Caco-2 (cell line): ENCODE data around the gene PTTG2. TPM values are rescaled to one million over a fixed set of nuclear protein-coding genes. Genes with fewer than 3 reads are reported as not detected.

ENCODE experiments used
- BruUV-seq: library from RNA; stranded (reverse); fragments of 400-500 nt; replicated peaks from 2 replicates; lab custom pipeline; 2021; lab: Mats Ljungman, UMichigan
- CTCF ChIA-PET: fragments of 300-600 bp; sonication (Branson Sonifier 250); formaldehyde crosslinking; loops from one replicate; lab custom pipeline; 2022; ENCODE audit warnings: antibody characterized with exemption; lab: Charles Lee
- POLR2A ChIA-PET: fragments of 300-600 bp; sonication (Branson Sonifier 250); formaldehyde crosslinking; loops from one replicate; lab custom pipeline; 2022; ENCODE audit warnings: antibody characterized with exemption; lab: Charles Lee
- DNase-seq, 2 experiments: peaks; one replicate each; pipeline versions ENCODE4 v3.0.0 to v3.0.0-alpha.2; 2020 to 2022
- H3K27me3 ChIP-seq: replicated peaks from 2 replicates; pipeline ENCODE4 v1.6.0; 2011; ENCODE audit warnings: low read length; ENCODE audit not compliant: control insufficient read depth, insufficient read depth
- H3K36me3 ChIP-seq: 2 replicates; pipeline ENCODE4 v1.5.1; 2011; ENCODE audit warnings: low read length; ENCODE audit not compliant: control insufficient read depth, insufficient read depth
- H3K4me1 ChIP-seq: fragments of 250-450 bp; sonication (Bioruptor Pico); 2 replicates; pipeline ENCODE4 v1.5.1; 2020; ENCODE audit warnings: mild to moderate bottlenecking
- H3K4me3 ChIP-seq: 2 replicates; pipeline ENCODE4 v1.5.1; 2011; ENCODE audit warnings: low read depth, mild to moderate bottlenecking, control low read depth, low read length
- H3K9me3 ChIP-seq: fragments of 250-450 bp; sonication (Bioruptor Pico); 2 replicates; pipeline ENCODE4 v1.5.1; 2020; ENCODE audit warnings: mild to moderate bottlenecking, moderate library complexity
- H3K27ac Mint-ChIP-seq: one replicate; pipeline ENCODE4 v1.8.0; 2022; ENCODE audit warnings: mixed read lengths; ENCODE audit not compliant: unreplicated experiment
- H3K27me3 Mint-ChIP-seq: one replicate; pipeline ENCODE4 v1.8.0; 2022; ENCODE audit warnings: mixed read lengths; ENCODE audit not compliant: insufficient read depth, unreplicated experiment
- H3K36me3 Mint-ChIP-seq: one replicate; pipeline ENCODE4 v1.8.0; 2022; ENCODE audit warnings: mild to moderate bottlenecking, mixed read lengths; ENCODE audit not compliant: insufficient read depth, unreplicated experiment
- H3K4me1 Mint-ChIP-seq: one replicate; pipeline ENCODE4 v1.8.0; 2022; ENCODE audit warnings: low read depth, mixed read lengths; ENCODE audit not compliant: unreplicated experiment
- H3K4me3 Mint-ChIP-seq: one replicate; pipeline ENCODE4 v1.8.0; 2022; ENCODE audit warnings: mild to moderate bottlenecking, moderate library complexity, mixed read lengths; ENCODE audit not compliant: unreplicated experiment
- H3K9me3 Mint-ChIP-seq: one replicate; pipeline ENCODE4 v1.8.0; 2022; ENCODE audit warnings: mixed read lengths; ENCODE audit not compliant: unreplicated experiment
- CTCF ChIP-seq, 2 experiments: fragments of 200-600 bp in 1 of 2; IDR thresholded peaks; 1 replicate in 1 of 2; 2 replicates in 1 of 2; pipeline versions ENCODE4 v1.5.1 to v1.8.0; 2011 to 2022; ENCODE audit warnings: antibody characterized with exemption in 1 of 2, control low read depth in 1 of 2, inconsistent platforms in 1 of 2, low read depth in 1 of 2, low read length in 1 of 2, mild to moderate bottlenecking in 1 of 2, moderate library complexity in 1 of 2; ENCODE audit not compliant: insufficient read depth in 1 of 2, severe bottlenecking in 1 of 2, unreplicated experiment in 1 of 2
- intact Hi-C: fragments of 100-400 bp; cut with micrococcal nuclease; formaldehyde crosslinking; loops from one replicate; pipeline ENCODE4 v1.10.0; 2022; ENCODE audit not compliant: unreplicated experiment
- total RNA-seq: library from RNA; stranded (reverse); gene quantifications from 2 replicates; pipeline ENCODE4 v1.2.3, GENCODE V29; 2022

PTTG2 gene
- total RNA-seq, 1 experiment from 2014 or later = not detected

- intact Hi-C loops = no loop called here
- H3K27ac Mint-ChIP-seq = no peak overlapping the region
- H3K4me1 Mint-ChIP-seq = peaks cover 15% of the 10 kb centered on the region
- H3K9me3 Mint-ChIP-seq = peaks cover 17% of the 10 kb centered on the region
- no peaks in the 10 kb centered on the region for H3K27me3 ChIP-seq
- TF ChIP-seq CTCF (IDR thresholded peaks at IDR 0.05; ENCODE audit: insufficient read depth in 1 of 2, low read depth in 1 of 2, low read length in 1 of 2, severe bottlenecking in 1 of 2, unreplicated experiment in 1 of 2) = no peak
- H3K36me3 ChIP-seq = no peaks in the 10 kb centered on the region
- H3K36me3 Mint-ChIP-seq = peaks cover 6% of the 10 kb centered on the region
- H3K4me1 ChIP-seq = peaks cover 7% of the 10 kb centered on the region; the same call in 1 of the 2 replicates
- H3K27me3 Mint-ChIP-seq = no peaks in the 10 kb centered on the region
- H3K4me3 ChIP-seq = no peak overlapping the region
- CTCF ChIA-PET = no interaction called here
- POLR2A ChIA-PET = no interaction called here
- H3K4me3 Mint-ChIP-seq = no peak overlapping the region
- BruUV-seq = no TSS peak
- DNase-seq = no peak
- H3K9me3 ChIP-seq = no peaks in the 10 kb centered on the region
Measured at GRCh38 chr4:37949636-37950426, 10.4 kb upstream of the PTTG2 start.

- no peak for DNase-seq
- intact Hi-C loops = no loop called here
- BruUV-seq = no TSS peak
- ChIA-PET CTCF (interaction anchor here (1.0 kb wide), 1 partner anchor 15 kb away, joined by 3 read pairs; no protein-coding TSS in a partner anchor), POLR2A (no interaction called here)
- H3K36me3 ChIP-seq = no peaks in the 10 kb centered on the region
- H3K4me1 Mint-ChIP-seq = peaks cover 15% of the 10 kb centered on the region
- no peaks in the 10 kb centered on the region for H3K27me3 Mint-ChIP-seq
- H3K9me3 ChIP-seq = no peaks in the 10 kb centered on the region
- H3K27me3 ChIP-seq = no peaks in the 10 kb centered on the region
- H3K4me1 ChIP-seq = peaks cover 7% of the 10 kb centered on the region; the same call in 1 of the 2 replicates
- no peak overlapping the region for H3K4me3 Mint-ChIP-seq
- no peak overlapping the region for H3K27ac Mint-ChIP-seq
- peaks cover 6% of the 10 kb centered on the region for H3K36me3 Mint-ChIP-seq
- H3K9me3 Mint-ChIP-seq = peaks cover 17% of the 10 kb centered on the region
- TF ChIP-seq CTCF (IDR thresholded peaks at IDR 0.05; ENCODE audit: insufficient read depth in 1 of 2, low read depth in 1 of 2, low read length in 1 of 2, severe bottlenecking in 1 of 2, unreplicated experiment in 1 of 2) = no peak
- H3K4me3 ChIP-seq = no peak overlapping the region
Measured at GRCh38 chr4:37951461-37952352, 8.5 kb upstream of the PTTG2 start.

GRCh38 chr4:37953156-37953555, 7.0 kb upstream of the PTTG2 start:
- Mint-ChIP-seq H3K4me1 (peaks cover 15% of the 10 kb centered on the region), H3K27ac (no peak overlapping the region), H3K27me3 (no peaks in the 10 kb centered on the region), H3K9me3 (peaks cover 17% of the 10 kb centered on the region), H3K4me3 (no peak overlapping the region), H3K36me3 (peaks cover 6% of the 10 kb centered on the region)
- Histone ChIP-seq H3K4me3 (no peak overlapping the region), H3K9me3 (no peaks in the 10 kb centered on the region), H3K4me1 (peaks cover 7% of the 10 kb centered on the region; the same call in 1 of the 2 replicates), H3K27me3 (no peaks in the 10 kb centered on the region), H3K36me3 (no peaks in the 10 kb centered on the region)
- DNase-seq = no peak
- intact Hi-C loops = no loop called here
- no peak for TF ChIP-seq CTCF (IDR thresholded peaks at IDR 0.05; ENCODE audit: insufficient read depth in 1 of 2, low read depth in 1 of 2, low read length in 1 of 2, severe bottlenecking in 1 of 2, unreplicated experiment in 1 of 2)
- CTCF ChIA-PET = no interaction called here
- POLR2A ChIA-PET = no interaction called here
- BruUV-seq = no TSS peak
